Measurements from ENCODE around the gene ALOX5AP. TPM values are rescaled to one million over a fixed set of nuclear protein-coding genes. Genes with fewer than 3 reads are reported as not detected.

ALOX5AP gene
- total and polyA plus RNA-seq, 10 of the 15 experiments (the other 5 are each of a cell fraction or from before 2014, with no cell fraction given), result 45.9 to 426 (median 109) TPM

DNA sequence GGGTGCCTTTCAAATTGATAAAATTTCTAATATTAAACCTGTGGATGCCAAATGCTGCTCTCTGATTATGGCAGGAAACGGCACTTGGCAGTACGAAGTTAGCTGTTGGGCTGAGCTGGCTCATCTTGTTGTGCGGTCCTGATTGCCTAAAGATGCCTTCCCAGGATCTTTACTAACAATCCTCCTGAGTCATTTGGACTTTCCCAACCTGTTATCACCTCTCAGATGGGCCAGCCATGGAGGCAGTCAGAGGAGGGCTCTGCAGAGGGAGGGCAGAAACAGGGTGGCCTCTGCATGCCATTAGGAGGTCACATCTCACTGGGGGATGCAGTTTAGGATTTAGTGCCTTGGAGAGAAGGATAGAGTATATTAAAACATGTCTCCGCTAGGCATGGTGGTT, 27.3 kb downstream of the ALOX5AP start (continued):
- TF ChIP-seq SMC3 (IDR thresholded peaks at IDR 0.05; ENCODE audit: borderline replicate concordance, low read length), result no peak

DNA sequence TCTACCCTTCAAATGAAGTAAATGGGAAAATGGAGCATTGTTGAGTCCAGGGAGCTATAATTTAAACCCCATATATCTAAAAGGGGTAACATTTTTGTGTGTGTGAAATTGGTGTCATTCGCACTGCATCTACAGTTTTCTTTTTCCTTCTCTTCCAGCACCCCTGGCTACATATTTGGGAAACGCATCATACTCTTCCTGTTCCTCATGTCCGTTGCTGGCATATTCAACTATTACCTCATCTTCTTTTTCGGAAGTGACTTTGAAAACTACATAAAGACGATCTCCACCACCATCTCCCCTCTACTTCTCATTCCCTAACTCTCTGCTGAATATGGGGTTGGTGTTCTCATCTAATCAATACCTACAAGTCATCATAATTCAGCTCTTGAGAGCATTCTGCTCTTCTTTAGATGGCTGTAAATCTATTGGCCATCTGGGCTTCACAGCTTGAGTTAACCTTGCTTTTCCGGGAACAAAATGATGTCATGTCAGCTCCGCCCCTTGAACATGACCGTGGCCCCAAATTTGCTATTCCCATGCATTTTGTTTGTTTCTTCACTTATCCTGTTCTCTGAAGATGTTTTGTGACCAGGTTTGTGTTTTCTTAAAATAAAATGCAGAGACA, 28.6 kb downstream of the ALOX5AP start:
- RAD21 ChIA-PET (ENCODE audit: unreplicated experiment), result no interaction called here
- Histone ChIP-seq H3K27me3 (replicated peaks in 1 of 2; ENCODE audit: control insufficient read depth in 2 of 2, insufficient read depth in 2 of 2, low read length in 1 of 2) (no peaks in the 10 kb centered on the region), H3K4me1 (ENCODE audit: control insufficient read depth, insufficient read depth, low read length) (peaks cover 11% of the 10 kb centered on the region), H3K4me2 (ENCODE audit: control insufficient read depth, insufficient read depth) (no peak overlapping the region), H3K4me3 (no peak overlapping the region), H3K9ac (ENCODE audit: control insufficient read depth, insufficient read depth, low read length) (no peak overlapping the region), H2AFZ (ENCODE audit: control insufficient read depth, low read depth, low read length) (no peak overlapping the region), H3K9me3 (replicated peaks; ENCODE audit: control insufficient read depth, insufficient read depth, low read length) (no peaks in the 10 kb centered on the region), H3K27ac (ENCODE audit: control insufficient read depth, insufficient read depth) (no peak overlapping the region), H3K79me2 (ENCODE audit: control insufficient read depth, insufficient read depth, low read length) (no peaks in the 10 kb centered on the region), H3K36me3 (ENCODE audit: control insufficient read depth in 2 of 2, insufficient read depth in 2 of 2, low read length in 1 of 2) (peaks cover 0 to 3% of the 10 kb centered on the region in 2 experiments; a peak in 2 of 4 replicates), H4K20me1 (ENCODE audit: control insufficient read depth, insufficient read depth) (no peaks in the 10 kb centered on the region)
- in situ Hi-C loops (cut with MboI), result no loop called here
- 82% methylated on average over 8 of the region's 8 CpGs for WGBS (ENCODE audit: insufficient coverage, insufficient replicate concordance, low lambda C conversion rate, missing lambda C conversion rate)
- DNase-seq (ENCODE audit: low read depth, low spot score) (no peak), ATAC-seq (no peak), FAIRE-seq (no peak)
- intact Hi-C loops (cut with micrococcal nuclease; ENCODE audit: unreplicated experiment), result loop anchor here (2.0 kb wide), 1 partner anchor 19 kb away; no protein-coding TSS in a partner anchor
- SMC1A ChIA-PET (ENCODE audit: uncharacterized antibody, unreplicated experiment), result interaction anchor here (0.9 to 1.6 kb wide), 2 partner anchors 10 to 14 kb away, joined by 3 to 4 read pairs; no protein-coding TSS in a partner anchor
- TF ChIP-seq, protein P1, sequence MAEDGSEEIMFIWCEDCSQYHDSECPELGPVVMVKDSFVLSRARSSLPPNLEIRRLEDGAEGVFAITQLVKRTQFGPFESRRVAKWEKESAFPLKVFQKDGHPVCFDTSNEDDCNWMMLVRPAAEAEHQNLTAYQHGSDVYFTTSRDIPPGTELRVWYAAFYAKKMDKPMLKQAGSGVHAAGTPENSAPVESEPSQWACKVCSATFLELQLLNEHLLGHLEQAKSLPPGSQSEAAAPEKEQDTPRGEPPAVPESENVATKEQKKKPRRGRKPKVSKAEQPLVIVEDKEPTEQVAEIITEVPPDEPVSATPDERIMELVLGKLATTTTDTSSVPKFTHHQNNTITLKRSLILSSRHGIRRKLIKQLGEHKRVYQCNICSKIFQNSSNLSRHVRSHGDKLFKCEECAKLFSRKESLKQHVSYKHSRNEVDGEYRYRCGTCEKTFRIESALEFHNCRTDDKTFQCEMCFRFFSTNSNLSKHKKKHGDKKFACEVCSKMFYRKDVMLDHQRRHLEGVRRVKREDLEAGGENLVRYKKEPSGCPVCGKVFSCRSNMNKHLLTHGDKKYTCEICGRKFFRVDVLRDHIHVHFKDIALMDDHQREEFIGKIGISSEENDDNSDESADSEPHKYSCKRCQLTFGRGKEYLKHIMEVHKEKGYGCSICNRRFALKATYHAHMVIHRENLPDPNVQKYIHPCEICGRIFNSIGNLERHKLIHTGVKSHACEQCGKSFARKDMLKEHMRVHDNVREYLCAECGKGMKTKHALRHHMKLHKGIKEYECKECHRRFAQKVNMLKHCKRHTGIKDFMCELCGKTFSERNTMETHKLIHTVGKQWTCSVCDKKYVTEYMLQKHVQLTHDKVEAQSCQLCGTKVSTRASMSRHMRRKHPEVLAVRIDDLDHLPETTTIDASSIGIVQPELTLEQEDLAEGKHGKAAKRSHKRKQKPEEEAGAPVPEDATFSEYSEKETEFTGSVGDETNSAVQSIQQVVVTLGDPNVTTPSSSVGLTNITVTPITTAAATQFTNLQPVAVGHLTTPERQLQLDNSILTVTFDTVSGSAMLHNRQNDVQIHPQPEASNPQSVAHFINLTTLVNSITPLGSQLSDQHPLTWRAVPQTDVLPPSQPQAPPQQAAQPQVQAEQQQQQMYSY (CRISPR knock-in tag; IDR thresholded peaks at IDR 0.05), result no peak
- TF ChIP-seq SMC3 (IDR thresholded peaks at IDR 0.05; ENCODE audit: borderline replicate concordance, low read length), result no peak
- TF ChIP-seq YBX1 (IDR thresholded peaks at IDR 0.05), result no peak
- TF ChIP-seq YY1 (IDR thresholded peaks at IDR 0.05; ENCODE audit: low read depth, low read length), result no peak
- TF ChIP-seq SP1 (IDR thresholded peaks at IDR 0.05; ENCODE audit: low read depth, low read length), result no peak
- TF ChIP-seq FOXM1 (IDR thresholded peaks at IDR 0.05; ENCODE audit: low read depth, low read length), result no peak
- no peak for TF ChIP-seq RAD51 (IDR thresholded peaks at IDR 0.05)
- TF ChIP-seq, protein P2, sequence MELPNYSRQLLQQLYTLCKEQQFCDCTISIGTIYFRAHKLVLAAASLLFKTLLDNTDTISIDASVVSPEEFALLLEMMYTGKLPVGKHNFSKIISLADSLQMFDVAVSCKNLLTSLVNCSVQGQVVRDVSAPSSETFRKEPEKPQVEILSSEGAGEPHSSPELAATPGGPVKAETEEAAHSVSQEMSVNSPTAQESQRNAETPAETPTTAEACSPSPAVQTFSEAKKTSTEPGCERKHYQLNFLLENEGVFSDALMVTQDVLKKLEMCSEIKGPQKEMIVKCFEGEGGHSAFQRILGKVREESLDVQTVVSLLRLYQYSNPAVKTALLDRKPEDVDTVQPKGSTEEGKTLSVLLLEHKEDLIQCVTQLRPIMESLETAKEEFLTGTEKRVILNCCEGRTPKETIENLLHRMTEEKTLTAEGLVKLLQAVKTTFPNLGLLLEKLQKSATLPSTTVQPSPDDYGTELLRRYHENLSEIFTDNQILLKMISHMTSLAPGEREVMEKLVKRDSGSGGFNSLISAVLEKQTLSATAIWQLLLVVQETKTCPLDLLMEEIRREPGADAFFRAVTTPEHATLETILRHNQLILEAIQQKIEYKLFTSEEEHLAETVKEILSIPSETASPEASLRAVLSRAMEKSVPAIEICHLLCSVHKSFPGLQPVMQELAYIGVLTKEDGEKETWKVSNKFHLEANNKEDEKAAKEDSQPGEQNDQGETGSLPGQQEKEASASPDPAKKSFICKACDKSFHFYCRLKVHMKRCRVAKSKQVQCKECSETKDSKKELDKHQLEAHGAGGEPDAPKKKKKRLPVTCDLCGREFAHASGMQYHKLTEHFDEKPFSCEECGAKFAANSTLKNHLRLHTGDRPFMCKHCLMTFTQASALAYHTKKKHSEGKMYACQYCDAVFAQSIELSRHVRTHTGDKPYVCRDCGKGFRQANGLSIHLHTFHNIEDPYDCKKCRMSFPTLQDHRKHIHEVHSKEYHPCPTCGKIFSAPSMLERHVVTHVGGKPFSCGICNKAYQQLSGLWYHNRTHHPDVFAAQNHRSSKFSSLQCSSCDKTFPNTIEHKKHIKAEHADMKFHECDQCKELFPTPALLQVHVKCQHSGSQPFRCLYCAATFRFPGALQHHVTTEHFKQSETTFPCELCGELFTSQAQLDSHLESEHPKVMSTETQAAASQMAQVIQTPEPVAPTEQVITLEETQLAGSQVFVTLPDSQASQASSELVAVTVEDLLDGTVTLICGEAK (IDR thresholded peaks at IDR 0.05; ENCODE audit: borderline replicate concordance), result no peak
- no peak for TF ChIP-seq CEBPB (IDR thresholded peaks at IDR 0.05; ENCODE audit: borderline replicate concordance in 1 of 2, low read depth in 2 of 2, low read length in 2 of 2)
- TF ChIP-seq ZNF622 (IDR thresholded peaks at IDR 0.05), result no peak
- no peak for TF ChIP-seq CBFB (IDR thresholded peaks at IDR 0.05; ENCODE audit: low read depth)
- TF ChIP-seq, protein P3, sequence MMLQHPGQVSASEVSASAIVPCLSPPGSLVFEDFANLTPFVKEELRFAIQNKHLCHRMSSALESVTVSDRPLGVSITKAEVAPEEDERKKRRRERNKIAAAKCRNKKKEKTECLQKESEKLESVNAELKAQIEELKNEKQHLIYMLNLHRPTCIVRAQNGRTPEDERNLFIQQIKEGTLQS (IDR thresholded peaks at IDR 0.05; ENCODE audit: borderline replicate concordance, extremely low read depth, low read depth, low read length), result no peak
- no peak for TF ChIP-seq HCFC1 (IDR thresholded peaks at IDR 0.05; ENCODE audit: low read length)
- TF ChIP-seq SMARCA5 (IDR thresholded peaks at IDR 0.05), result no peak
- no peak for TF ChIP-seq JUNB (IDR thresholded peaks at IDR 0.05)
- CTCF ChIA-PET, result interaction anchor here (0.9 to 2.0 kb wide), 2 partner anchors 27 to 631 kb away, joined by 3 to 4 read pairs; no protein-coding TSS in a partner anchor
- POLR2A ChIA-PET, result interaction anchor here (1.0 kb wide), 1 partner anchor 16 kb away, joined by 3 read pairs; no protein-coding TSS in a partner anchor
- BruUV-seq (replicated peaks), result no TSS peak

All from GM12878 (cell line).